GM18526 (cell line): ENCODE measurements around the gene CIDEA.

ENCODE experiments used
- POLR2A ChIP-seq: IDR thresholded peaks from 3 replicates; pipeline ENCODE4 v1.6.1; 2011; ENCODE audit not compliant: insufficient read length; ENCODE audit errors: extremely low read depth

The CIDEA gene

DNA sequence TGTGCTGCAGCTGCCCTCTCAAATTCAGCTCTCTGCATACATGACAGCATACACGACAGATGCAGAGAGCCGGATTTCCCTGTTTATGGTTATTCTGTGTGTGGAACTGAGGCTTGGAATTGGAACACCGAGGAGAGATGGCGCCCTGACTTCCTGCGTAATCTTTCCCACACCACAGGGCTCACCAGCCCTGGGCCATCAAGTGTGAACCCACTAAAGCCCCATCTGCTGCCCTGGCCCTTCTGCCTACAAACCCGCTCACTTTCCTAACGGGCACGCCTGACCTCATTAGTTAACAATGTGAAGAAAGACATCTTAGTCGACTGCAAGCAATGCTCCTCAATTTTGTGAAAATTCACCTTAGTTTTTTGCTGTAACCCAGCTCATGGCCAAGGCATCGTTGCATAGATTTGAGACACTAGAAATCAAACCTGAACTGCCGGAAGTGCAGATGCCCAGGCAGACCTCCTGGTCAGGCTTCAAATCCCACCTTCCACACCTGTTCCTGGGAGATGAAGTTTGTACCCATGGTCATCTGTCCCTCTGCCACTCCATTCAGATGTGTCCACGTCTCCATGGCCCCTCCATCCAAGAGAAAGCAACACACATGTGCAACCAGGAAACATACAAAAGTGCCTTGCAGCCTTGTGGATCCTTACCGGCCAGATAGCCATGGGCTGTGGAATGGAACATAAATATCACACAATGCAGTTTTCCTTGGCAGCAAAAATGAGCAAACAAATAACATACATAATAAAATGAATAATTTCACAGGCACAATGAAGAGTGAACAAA, 5.0 kb upstream of the CIDEA start:
- no peak for TF ChIP-seq POLR2A

DNA sequence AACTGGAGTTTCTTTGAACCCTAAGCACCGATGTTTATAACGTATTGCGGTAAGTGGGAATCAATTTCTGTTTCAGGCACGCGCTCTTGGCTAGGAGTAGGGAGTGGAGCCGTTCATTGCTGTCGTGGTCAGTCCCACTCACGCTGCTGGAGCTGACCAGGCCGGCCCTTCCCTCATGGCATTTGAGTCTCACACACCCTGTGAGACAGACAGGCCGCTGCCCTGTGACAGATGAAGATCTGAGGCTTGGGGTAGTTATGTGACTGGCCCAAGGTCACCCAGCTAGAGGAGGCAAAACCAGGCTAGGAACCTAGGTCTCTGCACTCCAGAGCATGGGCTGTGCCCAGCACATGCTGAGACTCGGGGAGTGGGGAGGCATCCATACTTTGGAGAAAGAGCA, 2.9 kb upstream of the CIDEA start:
- no peak for TF ChIP-seq POLR2A

GRCh38 chr18:12252061-12252460, 2.1 kb upstream of the CIDEA start:
- no peak for TF ChIP-seq POLR2A

GRCh38 chr18:12253027-12253426, 1.1 kb upstream of the CIDEA start:
- no peak for TF ChIP-seq POLR2A

GRCh38 chr18:12253663-12254135, 462 bp upstream of the CIDEA start:
- TF ChIP-seq POLR2A = no peak

GRCh38 chr18:12254820-12255511, 805 bp downstream of the CIDEA start:
- no peak for TF ChIP-seq POLR2A

- TF ChIP-seq POLR2A = no peak
Observed at GRCh38 chr18:12255626-12256026, 1.5 kb downstream of the CIDEA start.

DNA sequence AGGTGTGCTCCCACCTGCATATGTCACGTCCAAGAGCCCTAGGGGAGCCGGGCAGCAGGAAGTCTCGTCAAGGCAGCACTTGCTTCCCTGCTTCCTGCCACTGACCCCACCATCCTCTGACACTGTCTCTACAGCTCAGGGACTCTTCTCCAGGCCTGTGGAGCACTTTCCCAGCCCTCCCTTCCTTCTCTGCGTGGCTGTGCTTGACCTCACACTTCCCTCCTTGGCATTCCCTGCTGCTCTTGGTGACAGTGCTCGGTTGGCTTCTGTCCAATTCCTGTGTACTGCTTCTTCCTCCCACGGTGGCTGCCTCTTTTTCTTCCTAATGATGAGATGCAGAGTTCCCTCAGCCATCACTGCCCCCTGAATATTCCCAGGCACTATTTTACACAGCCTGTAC, 2.8 kb downstream of the CIDEA start:
- TF ChIP-seq POLR2A = no peak

DNA sequence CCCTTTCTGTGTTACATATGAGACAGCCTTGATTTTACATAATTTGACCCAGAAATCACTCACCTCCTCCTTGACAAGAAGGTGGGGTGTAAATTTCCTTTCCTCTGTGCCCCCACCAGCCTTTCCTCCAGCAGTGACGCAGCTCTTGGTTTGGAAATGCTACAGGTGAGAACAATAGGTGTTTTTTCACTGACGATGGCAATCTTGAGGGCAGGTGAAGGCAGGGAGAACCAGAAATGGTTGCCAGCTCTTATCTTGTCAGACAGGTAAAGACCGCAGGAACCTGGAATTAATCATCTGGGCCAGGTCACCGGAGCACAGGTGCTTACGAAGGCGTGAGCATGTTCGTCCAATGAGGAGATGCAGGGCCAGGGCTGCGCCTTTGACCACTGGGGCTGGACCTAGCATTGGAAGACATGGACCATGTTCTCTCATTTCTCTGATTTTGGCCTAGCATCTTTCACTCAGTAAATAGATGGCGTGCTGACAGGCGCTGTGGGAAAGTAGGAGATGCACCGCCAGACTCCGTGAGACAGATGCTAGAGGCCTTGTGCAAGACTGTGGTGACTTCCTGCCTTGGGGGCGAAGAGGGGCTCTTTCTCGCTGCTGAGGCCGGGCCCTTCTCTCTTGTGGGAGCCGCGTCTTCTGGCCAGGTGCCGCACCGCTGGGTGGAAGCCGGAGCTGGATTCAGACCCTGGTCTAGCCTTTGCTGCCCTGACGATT, 4.0 kb downstream of the CIDEA start:
- TF ChIP-seq POLR2A = no peak

DNA sequence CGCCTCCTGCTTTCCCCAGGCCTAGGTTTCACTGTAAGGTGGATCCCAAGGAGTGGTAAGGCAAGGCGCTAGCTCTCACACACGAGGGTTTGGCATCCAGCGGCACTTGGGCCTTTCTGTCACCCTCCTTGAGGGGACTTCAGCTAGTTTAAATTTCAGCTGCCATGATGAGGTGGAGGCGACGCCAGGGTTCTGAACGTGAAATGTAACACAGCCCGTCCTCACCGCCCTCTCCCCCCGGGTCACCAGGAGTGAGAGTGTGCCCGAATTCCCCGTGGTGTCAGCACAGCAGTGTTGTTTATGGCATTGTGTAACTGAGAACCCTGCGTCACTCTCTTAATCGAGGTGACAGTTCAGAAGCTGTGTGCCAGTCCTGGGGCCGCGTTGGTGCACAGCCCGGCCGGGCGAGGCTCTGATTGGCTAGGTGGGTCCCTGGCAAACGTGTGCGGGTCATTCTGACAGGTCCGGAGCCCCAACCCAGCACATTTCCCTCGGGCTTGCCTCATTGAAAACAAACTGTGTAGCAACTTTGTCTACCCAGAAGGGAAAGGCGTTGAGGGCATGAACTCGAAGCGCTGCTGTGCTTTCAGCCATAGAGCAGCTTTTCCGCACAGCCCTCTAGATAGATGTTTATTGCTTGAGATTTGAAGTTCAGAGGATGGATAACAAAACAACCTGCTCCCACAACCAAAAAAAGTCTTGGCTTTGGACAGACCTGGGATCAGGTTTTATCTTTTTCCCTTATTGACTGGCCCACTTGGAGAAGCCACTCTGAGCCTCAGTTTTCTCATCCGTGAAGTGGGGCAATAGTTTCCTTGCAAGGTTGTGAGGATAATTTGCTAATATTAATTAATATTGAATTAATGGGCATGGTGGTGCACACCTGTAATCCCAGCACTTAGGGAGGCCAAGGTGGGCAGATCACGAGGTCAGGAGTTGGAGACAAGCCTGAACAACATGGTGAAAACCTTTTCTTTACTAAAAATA, 4.9 kb downstream of the CIDEA start:
- no peak for TF ChIP-seq POLR2A

- TF ChIP-seq POLR2A = no peak
Observed at GRCh38 chr18:12262748-12263147, 8.6 kb downstream of the CIDEA start.

DNA sequence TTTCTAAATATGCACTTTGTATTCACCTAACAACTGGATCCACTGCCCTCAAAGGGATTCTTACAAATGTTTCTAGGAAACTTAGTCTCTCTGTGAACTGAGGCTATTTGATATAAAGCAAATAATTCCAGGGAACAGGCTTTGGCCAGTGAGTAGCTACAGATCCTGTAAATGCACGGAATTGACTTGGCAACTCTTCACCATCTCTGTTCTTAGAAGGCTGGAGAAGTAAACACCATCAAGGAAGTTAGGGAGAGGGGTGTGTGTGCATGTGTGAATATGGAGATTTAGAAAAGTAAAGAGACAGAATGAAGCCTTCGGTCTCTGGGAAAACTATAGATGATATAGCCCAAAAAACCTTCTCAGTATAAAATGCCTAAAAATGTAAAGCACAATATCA, 10.7 kb downstream of the CIDEA start:
- TF ChIP-seq POLR2A = no peak

DNA sequence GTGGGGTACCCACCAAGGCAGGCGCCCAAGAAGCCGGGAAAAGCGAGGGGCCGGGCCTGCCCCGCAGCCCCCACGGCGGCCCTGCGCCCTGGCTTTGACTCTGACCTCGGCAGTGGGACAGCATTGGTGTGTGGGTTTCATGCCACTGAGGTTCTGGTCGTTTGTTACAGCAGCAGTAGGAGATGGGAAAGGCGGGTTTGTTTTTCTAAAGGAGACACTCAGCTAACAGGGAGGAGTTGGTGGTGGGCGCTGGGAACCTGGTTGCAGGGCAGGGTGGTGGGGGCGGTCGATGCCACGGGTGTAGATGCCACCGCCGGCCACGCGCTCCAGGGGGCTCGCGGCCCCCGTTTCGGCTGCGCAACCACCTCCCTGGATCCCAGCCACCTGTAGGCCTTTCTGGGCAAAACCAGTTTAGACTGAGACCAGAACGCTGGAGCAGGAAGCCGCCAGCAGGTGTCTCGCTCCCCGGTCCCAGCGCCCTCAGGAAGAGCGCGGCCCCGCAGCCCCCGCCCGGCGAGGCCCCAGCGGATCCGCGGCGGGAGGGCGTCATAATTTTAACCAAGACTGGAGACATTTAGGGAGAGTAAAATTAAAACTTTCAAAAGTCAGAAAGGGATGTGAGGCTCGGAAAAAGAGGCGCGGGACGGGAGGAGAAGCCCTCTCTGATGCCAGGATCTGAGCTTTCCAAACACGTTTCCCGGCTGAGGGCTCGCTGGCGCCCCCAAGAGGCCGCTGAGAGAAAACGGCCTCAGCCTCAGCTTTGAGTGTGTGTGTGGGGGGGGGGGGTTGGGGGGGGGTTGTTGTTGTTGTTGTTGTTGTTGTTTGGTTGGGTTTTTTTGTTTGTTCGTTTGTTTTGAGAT, 17.4 kb downstream of the CIDEA start:
- no peak for TF ChIP-seq POLR2A

DNA sequence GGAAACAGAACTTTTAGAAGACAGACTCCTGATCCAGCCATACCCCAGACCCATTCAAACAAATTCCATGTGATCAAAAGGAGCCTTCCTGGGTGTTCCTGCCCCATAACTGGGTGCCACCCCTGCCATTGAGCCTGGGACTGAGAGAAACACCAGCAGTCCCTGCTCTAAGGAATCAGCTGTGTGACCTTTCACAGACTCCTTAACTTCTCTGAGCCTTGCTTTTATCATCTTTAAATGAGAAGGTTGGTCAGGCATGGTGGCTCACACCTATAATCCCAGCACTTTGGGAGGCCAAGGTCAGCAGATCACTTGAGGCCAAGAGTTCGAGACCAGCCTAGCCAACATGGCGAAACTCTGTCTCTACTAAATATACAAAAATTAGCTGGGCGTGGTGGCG, 20.6 kb downstream of the CIDEA start:
- TF ChIP-seq POLR2A = no peak
